AG04450 (cell line): ENCODE data around the gene ABCF3. TPM values are rescaled to one million over a fixed set of nuclear protein-coding genes. Genes with fewer than 3 reads are reported as not detected.

Experiments
- CTCF ChIA-PET: fragments of 300-600, 350-600 bp; formaldehyde crosslinking; extraction: SDS; loops from one replicate; lab custom pipeline; 2022; ENCODE audit warnings: antibody characterized with exemption, inconsistent platforms; lab: Charles Lee
- POLR2A ChIA-PET: fragments of 350-600 bp; formaldehyde crosslinking; extraction: SDS; loops from one replicate; lab custom pipeline; 2021; ENCODE audit warnings: antibody characterized with exemption, inconsistent platforms; lab: Yijun Ruan, JAX
- DNase-seq: peaks from one replicate; pipeline ENCODE4 v3.0.0-alpha.2; 2011; ENCODE audit warnings: low read depth, low spot score
- H3K27ac ChIP-seq: one replicate; pipeline ENCODE4 v1.5.1; 2012; ENCODE audit warnings: low read depth, low read length, control low read depth
- H3K27me3 ChIP-seq: one replicate; pipeline ENCODE4 v1.6.0; 2012; ENCODE audit warnings: low read length; ENCODE audit not compliant: control insufficient read depth, insufficient read depth
- H3K4me3 ChIP-seq: 2 replicates; pipeline ENCODE4 v1.5.1; 2011; ENCODE audit warnings: mild to moderate bottlenecking, low read depth, low read length, control low read depth
- H3K9me3 ChIP-seq: 2 replicates; pipeline ENCODE4 v1.5.1; 2012; ENCODE audit warnings: low read length; ENCODE audit not compliant: control insufficient read depth, insufficient read depth
- CTCF ChIP-seq: IDR thresholded peaks from 2 replicates; pipeline ENCODE4 v1.5.1; 2011; ENCODE audit warnings: low read depth, low read length, control low read depth, inconsistent platforms
- polyA plus RNA-seq: library from polyadenylated mRNA; depleted of rRNA; stranded (reverse); fragments of >200 nt; gene quantifications from 2 replicates; pipeline ENCODE4 v1.2.3, GENCODE V29; 2011

ABCF3 gene
- polyA plus RNA-seq, 1 experiment = 43.1 TPM

- no peak for DNase-seq
- Histone ChIP-seq H3K27ac (no peak overlapping the region), H3K27me3 (no peaks in the 10 kb centered on the region), H3K4me3 (no peak overlapping the region), H3K9me3 (no peaks in the 10 kb centered on the region)
- POLR2A ChIA-PET = interaction anchor here (0.7 kb wide), 2 partner anchors 30 to 244 kb away, joined by 7 read pairs; no protein-coding TSS in a partner anchor
- no peak for TF ChIP-seq CTCF
- CTCF ChIA-PET = interaction anchor here (1.3 kb wide), 1 partner anchor 29 kb away, joined by 5 read pairs; no protein-coding TSS in a partner anchor
Observed at GRCh38 chr3:184198509-184198908, 12.5 kb downstream of the ABCF3 start.

- CTCF ChIA-PET = no interaction called here
- no peaks in the 10 kb centered on the region for H3K9me3 ChIP-seq
- H3K4me3 ChIP-seq = no peak overlapping the region
- no peak overlapping the region for H3K27ac ChIP-seq
- no peak for TF ChIP-seq CTCF
- H3K27me3 ChIP-seq = peaks cover 2% of the 10 kb centered on the region
- POLR2A ChIA-PET = no interaction called here
- no peak for DNase-seq
Observed at GRCh38 chr3:184200825-184201224, 14.8 kb downstream of the ABCF3 start.

GRCh38 chr3:184203526-184203925, 17.5 kb downstream of the ABCF3 start:
- ChIA-PET POLR2A (no interaction called here), CTCF (interaction anchor here (2.0 kb wide), 1 partner anchor 25 kb away, joined by 7 read pairs; no protein-coding TSS in a partner anchor)
- no peak overlapping the region for H3K4me3 ChIP-seq
- TF ChIP-seq CTCF = no peak
- no peaks in the 10 kb centered on the region for H3K9me3 ChIP-seq
- peaks cover 10% of the 10 kb centered on the region for H3K27me3 ChIP-seq
- no peak overlapping the region for H3K27ac ChIP-seq
- no peak for DNase-seq

- ChIA-PET CTCF (no interaction called here), POLR2A (no interaction called here)
- no peak for DNase-seq
- Histone ChIP-seq H3K27ac (no peak overlapping the region), H3K27me3 (peaks cover 13% of the 10 kb centered on the region), H3K4me3 (no peak overlapping the region), H3K9me3 (no peaks in the 10 kb centered on the region)
- TF ChIP-seq CTCF = no peak
Observed at GRCh38 chr3:184209146-184209923, 23.3 kb downstream of the ABCF3 start.

- no peak for TF ChIP-seq CTCF
- DNase-seq = no peak
- H3K27me3 ChIP-seq = peaks cover 15% of the 10 kb centered on the region
- no peak overlapping the region for H3K4me3 ChIP-seq
- no peak overlapping the region for H3K27ac ChIP-seq
- no peaks in the 10 kb centered on the region for H3K9me3 ChIP-seq
- ChIA-PET CTCF (interaction anchor here (0.8 kb wide), 1 partner anchor 17 kb away, joined by 4 read pairs; no protein-coding TSS in a partner anchor), POLR2A (interaction anchor here (0.7 kb wide), 1 partner anchor 39 kb away, joined by 4 read pairs; no protein-coding TSS in a partner anchor)
Observed at GRCh38 chr3:184211297-184211696, 25.3 kb downstream of the ABCF3 start.
